Muscle of leg (tissue), 11 donors: ENCODE measurements around the gene ZNF804A. TPM values are rescaled to one million over a fixed set of nuclear protein-coding genes. Genes with fewer than 3 reads are reported as not detected.

Experiments
- DNase-seq: peaks from one replicate; pipeline ENCODE4 v3.0.0; 2013
- H3K27ac ChIP-seq: one replicate; pipeline ENCODE4 v1.5.1; 2013; ENCODE audit warnings: mild to moderate bottlenecking, low read length, control low read depth
- H3K27me3 ChIP-seq: one replicate; pipeline ENCODE4 v1.6.1; 2013; ENCODE audit warnings: low read length; ENCODE audit not compliant: control insufficient read depth, insufficient read depth
- H3K36me3 ChIP-seq: one replicate; pipeline ENCODE4 v1.6.1; 2013; ENCODE audit warnings: low read length; ENCODE audit not compliant: control insufficient read depth, insufficient read depth
- H3K4me1 ChIP-seq: one replicate; pipeline ENCODE4 v1.6.1; 2013; ENCODE audit warnings: low read length; ENCODE audit not compliant: control insufficient read depth, insufficient read depth
- H3K4me3 ChIP-seq: one replicate; pipeline ENCODE4 v1.5.1; 2013; ENCODE audit warnings: low read length, control low read depth
- H3K9me3 ChIP-seq: replicated peaks from 2 replicates; pipeline ENCODE4 v1.6.1; 2013; ENCODE audit warnings: low read depth, low read length; ENCODE audit not compliant: control insufficient read depth
- WGBS: methylation state at CpG from one replicate; pipeline ENCODE4 v1.1.5; 2013; ENCODE audit warnings: missing lambda C conversion rate; ENCODE audit not compliant: insufficient coverage; 5-methylcytosine and 5-hydroxymethylcytosine counted together
- polyA plus RNA-seq, 8 donors: library from polyadenylated mRNA; unstranded; fragments of 120-200 nt; gene quantifications; one replicate each; pipeline versions ENCODE4 v1.2.1 to v1.2.3, GENCODE V29; 2013; ENCODE audit warnings: inconsistent platforms in 1 of 8, low replicate concordance in 1 of 8; ENCODE audit not compliant: insufficient read length in 8 of 8, insufficient read depth in 1 of 8
- total RNA-seq: library from RNA; stranded (reverse); fragments of 120-200 nt; gene quantifications from one replicate; pipeline ENCODE4 v1.2.4, GENCODE V29; 2013

ZNF804A gene
- total and polyA plus RNA-seq, 9 donors = 0.09 to 0.51 (median 0.34) TPM

DNA sequence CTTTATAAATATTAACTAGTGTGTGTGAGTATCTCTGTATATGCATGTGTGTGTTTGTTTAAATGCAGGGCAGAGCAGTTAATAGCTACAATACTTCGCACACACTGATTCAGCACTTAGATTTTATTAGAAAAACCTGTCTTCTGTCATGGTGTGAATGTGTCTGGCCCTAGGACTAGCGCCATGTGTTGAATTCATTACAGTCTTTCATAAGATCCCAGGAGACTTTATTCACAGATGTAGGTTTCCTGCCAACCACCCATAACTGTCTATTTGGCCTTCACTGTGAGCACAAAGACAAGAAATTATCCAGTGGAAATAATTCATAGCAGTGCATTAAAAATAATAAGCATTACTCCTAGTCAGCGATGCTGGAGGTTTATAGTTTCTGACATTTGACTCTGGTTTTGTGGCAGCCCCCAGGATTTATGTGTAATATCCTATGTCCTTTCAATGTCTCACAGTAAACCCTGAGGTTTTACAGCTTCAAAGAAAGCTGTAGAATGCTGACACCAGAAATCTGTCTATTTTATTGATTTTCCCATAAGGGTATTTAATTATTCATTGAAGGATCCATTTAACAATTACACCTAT, 93.9 kb downstream of the ZNF804A start:
- Histone ChIP-seq H3K9me3 (no peaks in the 10 kb centered on the region), H3K4me1 (no peaks in the 10 kb centered on the region), H3K27ac (no peak overlapping the region), H3K36me3 (no peaks in the 10 kb centered on the region), H3K4me3 (no peak overlapping the region), H3K27me3 (no peaks in the 10 kb centered on the region)
- peak; percentile 72 for DNase-seq
- WGBS = no CpG with 5 or more reads among the region's 3 CpGs

DNA sequence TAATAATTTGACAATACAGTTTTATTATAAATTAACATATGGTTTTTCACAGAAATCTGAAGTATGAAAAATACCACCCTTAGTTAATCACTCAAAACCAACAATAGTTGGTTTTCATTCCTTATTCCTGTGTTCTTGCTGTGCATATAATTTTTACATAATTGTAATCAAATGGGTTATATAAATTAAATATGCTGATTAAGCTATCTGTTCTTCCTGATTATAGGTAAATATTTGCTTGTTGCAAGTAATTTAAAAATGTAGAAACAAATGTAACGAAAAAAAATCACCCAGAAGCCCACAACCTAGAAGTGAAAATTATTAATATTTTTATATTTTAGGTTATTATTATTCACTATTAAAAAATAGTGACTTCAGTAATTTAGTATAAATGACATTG, 98.3 kb downstream of the ZNF804A start:
- H3K9me3 ChIP-seq = no peaks in the 10 kb centered on the region
- no CpG with 5 or more reads among the region's 1 CpG for WGBS
- no peak for DNase-seq

GRCh38 chr2:184698476-184698875, 100.1 kb downstream of the ZNF804A start:
- Histone ChIP-seq H3K4me1 (no peaks in the 10 kb centered on the region), H3K9me3 (no peaks in the 10 kb centered on the region), H3K4me3 (no peak overlapping the region), H3K27me3 (no peaks in the 10 kb centered on the region), H3K36me3 (no peaks in the 10 kb centered on the region), H3K27ac (no peak overlapping the region)
- no CpG with 5 or more reads among the region's 3 CpGs for WGBS
- DNase-seq = no peak

More for the DNA sequence above, 98.3 kb downstream of the ZNF804A start:
- Histone ChIP-seq H3K4me3 (no peak overlapping the region), H3K27ac (no peak overlapping the region), H3K27me3 (no peaks in the 10 kb centered on the region), H3K36me3 (no peaks in the 10 kb centered on the region), H3K4me1 (no peaks in the 10 kb centered on the region)

DNA sequence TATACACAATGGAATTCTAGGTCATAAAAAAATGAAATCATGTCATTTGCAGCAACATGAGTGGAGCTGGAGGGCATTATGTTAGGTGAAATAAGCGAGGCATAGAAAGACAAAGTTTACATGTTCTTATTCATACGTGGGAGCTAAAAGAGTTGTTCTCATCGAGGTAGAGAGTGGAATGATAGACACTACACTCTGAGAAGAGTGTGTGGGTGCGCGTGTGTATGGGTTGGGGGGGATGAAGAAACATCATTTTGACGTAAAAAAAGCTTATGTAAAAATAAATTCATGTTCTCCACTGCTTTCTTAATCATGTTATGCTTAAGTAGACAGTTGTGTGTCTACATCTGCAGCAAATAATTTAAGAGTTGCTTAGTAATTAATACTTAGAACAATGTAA, 123.6 kb downstream of the ZNF804A start:
- Histone ChIP-seq H3K36me3 (no peaks in the 10 kb centered on the region), H3K4me1 (no peaks in the 10 kb centered on the region), H3K27ac (no peak overlapping the region), H3K4me3 (no peak overlapping the region), H3K27me3 (no peaks in the 10 kb centered on the region), H3K9me3 (peaks cover 3% of the 10 kb centered on the region)
- DNase-seq = no peak
- WGBS = 78% methylated on average over 3 of the region's 6 CpGs

DNA sequence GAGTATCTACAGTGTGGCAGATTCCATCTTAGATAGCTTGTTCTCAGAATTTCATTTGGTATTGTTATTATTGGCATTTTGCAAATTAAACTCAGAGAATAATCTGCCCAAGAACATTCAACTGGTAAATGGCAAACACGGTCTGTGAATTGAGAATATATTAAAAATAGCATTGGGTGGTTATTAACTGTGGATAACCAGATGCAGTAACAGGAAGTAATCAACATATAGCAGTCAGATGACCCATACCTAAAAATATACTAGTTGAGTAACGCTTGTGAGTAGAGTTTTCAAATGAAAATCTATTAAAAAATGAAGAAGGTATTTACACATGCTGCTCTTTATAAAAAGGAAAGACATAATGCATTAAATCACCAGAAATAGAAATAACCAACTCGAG, 129.5 kb downstream of the ZNF804A start:
- WGBS = no CpG with 5 or more reads among the region's 3 CpGs

GRCh38 chr2:184728411-184728810, 130.1 kb downstream of the ZNF804A start:
- H3K9me3 ChIP-seq = no peaks in the 10 kb centered on the region
- no peak overlapping the region for H3K4me3 ChIP-seq
- H3K27ac ChIP-seq = no peak overlapping the region
- H3K27me3 ChIP-seq = no peaks in the 10 kb centered on the region
- H3K4me1 ChIP-seq = no peaks in the 10 kb centered on the region
- no peaks in the 10 kb centered on the region for H3K36me3 ChIP-seq
- peak; percentile 0 for DNase-seq

More for the DNA sequence above, 129.5 kb downstream of the ZNF804A start:
- Histone ChIP-seq H3K27ac (no peak overlapping the region), H3K36me3 (no peaks in the 10 kb centered on the region), H3K4me3 (no peak overlapping the region), H3K4me1 (no peaks in the 10 kb centered on the region), H3K9me3 (no peaks in the 10 kb centered on the region), H3K27me3 (no peaks in the 10 kb centered on the region)
- no peak for DNase-seq

DNA sequence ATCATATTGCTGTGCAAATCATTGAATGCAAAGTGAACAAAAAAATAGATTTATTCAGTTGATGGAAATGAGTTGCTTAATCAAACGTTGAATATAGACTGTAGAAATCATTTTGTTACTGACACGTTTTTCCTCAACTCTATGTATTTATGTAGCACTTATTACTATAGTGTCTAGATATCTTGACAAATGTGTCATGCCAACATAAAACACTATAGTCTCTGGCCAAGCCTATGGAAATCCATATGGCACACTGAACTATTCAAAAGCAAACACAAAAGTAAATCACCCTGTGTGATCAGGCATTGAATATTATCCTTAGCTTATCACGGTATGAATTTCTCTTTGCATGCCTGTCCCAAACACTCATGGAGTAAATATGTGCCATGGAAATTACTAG, 131.3 kb downstream of the ZNF804A start:
- WGBS = no CpG with 5 or more reads among the region's 3 CpGs
- Histone ChIP-seq H3K27me3 (no peaks in the 10 kb centered on the region), H3K4me1 (no peaks in the 10 kb centered on the region), H3K27ac (no peak overlapping the region), H3K4me3 (no peak overlapping the region), H3K9me3 (no peaks in the 10 kb centered on the region), H3K36me3 (no peaks in the 10 kb centered on the region)
- DNase-seq = no peak

DNA sequence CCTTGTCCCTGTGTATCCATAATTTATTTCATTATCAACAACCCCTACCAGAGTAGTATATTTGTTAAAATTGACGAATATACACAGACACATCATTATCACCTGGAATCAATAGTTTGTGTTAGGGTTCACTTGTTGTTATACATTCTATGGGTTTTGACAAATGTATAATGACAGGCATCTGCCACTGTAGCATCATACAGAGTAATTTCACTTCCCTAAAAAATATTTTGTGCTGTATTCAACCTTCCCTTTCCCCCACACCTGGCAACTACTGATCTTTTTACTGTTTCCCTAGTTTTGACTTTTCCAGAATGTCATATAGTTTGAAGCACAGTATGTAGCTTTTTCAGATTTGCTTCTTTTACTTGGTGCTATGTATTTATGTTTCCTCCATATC, 132.0 kb downstream of the ZNF804A start:
- H3K27ac ChIP-seq = no peak overlapping the region
- no peaks in the 10 kb centered on the region for H3K9me3 ChIP-seq
- H3K4me3 ChIP-seq = no peak overlapping the region
- no CpG with 5 or more reads among the region's 1 CpG for WGBS
- no peaks in the 10 kb centered on the region for H3K36me3 ChIP-seq
- no peaks in the 10 kb centered on the region for H3K4me1 ChIP-seq
- no peaks in the 10 kb centered on the region for H3K27me3 ChIP-seq
- DNase-seq = no peak

DNA sequence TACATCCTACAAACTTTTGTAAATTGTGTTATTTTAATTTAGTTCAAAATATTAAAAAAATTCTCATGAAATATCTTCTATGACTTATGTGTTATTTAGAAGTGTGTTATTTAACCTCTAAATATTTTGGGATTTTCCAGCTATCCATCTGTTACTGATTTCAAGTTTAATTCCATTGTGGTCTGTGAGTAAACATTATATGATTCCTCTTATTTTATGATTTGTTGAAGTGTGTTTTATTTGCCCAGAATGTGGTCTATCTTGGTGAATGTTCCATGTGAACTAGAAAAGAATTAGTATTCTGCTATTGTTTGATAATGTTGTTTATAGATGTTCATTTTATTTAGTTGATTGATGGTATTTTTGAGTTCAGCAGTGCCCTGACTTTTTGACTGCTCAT, 136.0 kb downstream of the ZNF804A start:
- Histone ChIP-seq H3K36me3 (no peaks in the 10 kb centered on the region), H3K27ac (no peak overlapping the region), H3K4me3 (no peak overlapping the region), H3K27me3 (no peaks in the 10 kb centered on the region), H3K9me3 (peaks cover 5% of the 10 kb centered on the region), H3K4me1 (no peaks in the 10 kb centered on the region)
- no peak for DNase-seq

- peaks cover 5% of the 10 kb centered on the region for H3K9me3 ChIP-seq
- H3K36me3 ChIP-seq = no peaks in the 10 kb centered on the region
- no peak for DNase-seq
- H3K27ac ChIP-seq = no peak overlapping the region
- WGBS = no CpG with 5 or more reads among the region's 1 CpG
- no peaks in the 10 kb centered on the region for H3K27me3 ChIP-seq
- no peak overlapping the region for H3K4me3 ChIP-seq
- H3K4me1 ChIP-seq = no peaks in the 10 kb centered on the region
These were observed 137.3 kb downstream of the ZNF804A start for GRCh38 chr2:184735611-184736010.

- WGBS = 100% methylated on average over 1 of the region's 1 CpG
- DNase-seq = no peak
- Histone ChIP-seq H3K4me1 (no peaks in the 10 kb centered on the region), H3K27me3 (no peaks in the 10 kb centered on the region), H3K9me3 (no peaks in the 10 kb centered on the region), H3K27ac (no peak overlapping the region), H3K36me3 (no peaks in the 10 kb centered on the region), H3K4me3 (no peak overlapping the region)
These were observed 144.8 kb downstream of the ZNF804A start for GRCh38 chr2:184743096-184743495.
